ENCODE data around the gene KAT6B. TPM values are rescaled to one million over a fixed set of nuclear protein-coding genes. Genes with fewer than 3 reads are reported as not detected.

KAT6B gene
- total and polyA plus RNA-seq, 2 donors from 2014 or later, result 2.9 to 34.2 TPM

DNA sequence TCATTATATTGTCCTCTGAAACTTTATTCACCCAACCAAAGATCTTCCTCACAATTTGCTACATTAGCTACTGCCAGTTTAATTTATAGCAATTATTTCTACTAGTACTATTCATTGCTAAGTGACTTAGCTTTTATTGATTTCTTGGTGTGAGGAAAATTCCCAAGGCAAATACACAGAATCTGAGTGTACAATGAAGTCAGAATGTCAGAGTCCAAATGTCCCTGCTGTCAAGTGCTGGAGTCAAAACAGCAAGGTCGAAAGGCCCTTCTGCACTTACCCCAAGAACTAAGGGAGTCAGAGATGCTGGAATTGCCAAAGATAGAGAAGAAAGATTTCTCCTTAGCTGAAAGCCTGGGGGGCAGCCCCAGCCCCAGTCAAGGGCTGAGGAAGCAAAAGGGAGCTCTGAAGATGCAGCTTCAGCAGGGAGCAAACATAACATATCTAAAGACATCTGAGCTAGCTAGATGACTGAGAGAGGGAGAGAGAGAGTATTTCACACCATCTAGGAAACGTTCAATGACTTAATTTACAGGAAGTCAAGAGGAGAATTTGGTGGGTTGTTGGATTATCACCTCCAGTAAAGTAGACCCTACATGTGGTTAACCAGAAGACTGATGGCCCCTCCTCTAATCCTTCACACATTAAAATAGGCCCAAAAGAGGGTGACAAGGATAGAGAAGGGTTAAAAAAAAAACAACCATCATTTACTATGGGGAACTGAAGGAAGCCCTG is 248.5 kb downstream of the KAT6B start:
- TF ChIP-seq, protein P1, sequence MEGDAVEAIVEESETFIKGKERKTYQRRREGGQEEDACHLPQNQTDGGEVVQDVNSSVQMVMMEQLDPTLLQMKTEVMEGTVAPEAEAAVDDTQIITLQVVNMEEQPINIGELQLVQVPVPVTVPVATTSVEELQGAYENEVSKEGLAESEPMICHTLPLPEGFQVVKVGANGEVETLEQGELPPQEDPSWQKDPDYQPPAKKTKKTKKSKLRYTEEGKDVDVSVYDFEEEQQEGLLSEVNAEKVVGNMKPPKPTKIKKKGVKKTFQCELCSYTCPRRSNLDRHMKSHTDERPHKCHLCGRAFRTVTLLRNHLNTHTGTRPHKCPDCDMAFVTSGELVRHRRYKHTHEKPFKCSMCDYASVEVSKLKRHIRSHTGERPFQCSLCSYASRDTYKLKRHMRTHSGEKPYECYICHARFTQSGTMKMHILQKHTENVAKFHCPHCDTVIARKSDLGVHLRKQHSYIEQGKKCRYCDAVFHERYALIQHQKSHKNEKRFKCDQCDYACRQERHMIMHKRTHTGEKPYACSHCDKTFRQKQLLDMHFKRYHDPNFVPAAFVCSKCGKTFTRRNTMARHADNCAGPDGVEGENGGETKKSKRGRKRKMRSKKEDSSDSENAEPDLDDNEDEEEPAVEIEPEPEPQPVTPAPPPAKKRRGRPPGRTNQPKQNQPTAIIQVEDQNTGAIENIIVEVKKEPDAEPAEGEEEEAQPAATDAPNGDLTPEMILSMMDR (IDR thresholded peaks at IDR 0.05; ENCODE audit: borderline replicate concordance, extremely low read depth, insufficient read depth), result no peak
- no peaks in the 10 kb centered on the region for H3K27me3 ChIP-seq (ENCODE audit: control insufficient read depth, insufficient read depth, low read length)
- H3K36me3 ChIP-seq (ENCODE audit: control insufficient read depth in 2 of 3, insufficient read depth in 3 of 3, low read length in 3 of 3), result no peaks in the 10 kb centered on the region
- FAIRE-seq (no peak), DNase-seq (no peak)
- intact Hi-C loops (cut with DNase I), result no loop called here
- H3K9me3 ChIP-seq (ENCODE audit: control insufficient read depth in 2 of 3, insufficient read depth in 1 of 3, low read length in 3 of 3), result no peaks in the 10 kb centered on the region
- no peak overlapping the region for H3K9ac ChIP-seq (ENCODE audit: low read length in 3 of 3)
- H3K4me1 ChIP-seq (ENCODE audit: control insufficient read depth in 2 of 3, insufficient read depth in 2 of 3, low read depth in 1 of 3, low read length in 3 of 3), result no peaks in the 10 kb centered on the region
- H3K27ac ChIP-seq (ENCODE audit: low read depth in 2 of 2, low read length in 2 of 2), result no peak overlapping the region
- no peak overlapping the region for H3K4me3 ChIP-seq (ENCODE audit: low read length in 3 of 3)

DNA sequence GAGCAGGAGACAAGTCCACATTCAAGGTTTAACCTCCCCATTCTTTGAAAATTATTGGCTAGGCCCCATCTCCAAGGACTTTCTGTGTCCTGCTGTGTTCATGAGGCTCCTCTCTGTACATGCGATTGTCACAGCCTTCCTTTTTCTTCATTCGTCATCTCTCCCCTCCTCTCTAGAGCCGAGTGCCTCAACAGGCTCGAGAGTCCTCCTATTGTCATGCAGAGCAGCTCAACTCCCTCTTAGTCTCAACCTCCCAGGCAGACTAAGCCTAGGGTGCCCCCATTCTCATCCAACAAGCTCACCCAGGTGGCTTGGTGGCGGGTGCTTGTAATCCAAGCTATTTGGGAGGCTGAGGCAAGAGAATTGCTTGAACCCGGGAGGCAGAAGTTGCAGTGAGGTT is 249.9 kb downstream of the KAT6B start:
- Histone ChIP-seq H3K27ac (ENCODE audit: low read depth in 2 of 2, low read length in 2 of 2) (no peak overlapping the region), H3K9me3 (ENCODE audit: control insufficient read depth in 2 of 3, insufficient read depth in 1 of 3, low read length in 3 of 3) (peaks cover 0 to 3% (median 0%) of the 10 kb centered on the region in 3 donors), H3K36me3 (ENCODE audit: control insufficient read depth in 2 of 3, insufficient read depth in 3 of 3, low read length in 3 of 3) (no peaks in the 10 kb centered on the region), H3K4me3 (ENCODE audit: low read length in 3 of 3) (no peak overlapping the region), H3K4me1 (ENCODE audit: control insufficient read depth in 2 of 3, insufficient read depth in 2 of 3, low read depth in 1 of 3, low read length in 3 of 3) (no peaks in the 10 kb centered on the region), H3K9ac (ENCODE audit: low read length in 3 of 3) (no peak overlapping the region), H3K27me3 (ENCODE audit: control insufficient read depth, insufficient read depth, low read length) (no peaks in the 10 kb centered on the region)
- intact Hi-C loops (cut with DNase I), result no loop called here
- TF ChIP-seq, protein P1 (IDR thresholded peaks at IDR 0.05; ENCODE audit: borderline replicate concordance, extremely low read depth, insufficient read depth), result no peak
- DNase-seq (no peak), FAIRE-seq (no peak)

DNA sequence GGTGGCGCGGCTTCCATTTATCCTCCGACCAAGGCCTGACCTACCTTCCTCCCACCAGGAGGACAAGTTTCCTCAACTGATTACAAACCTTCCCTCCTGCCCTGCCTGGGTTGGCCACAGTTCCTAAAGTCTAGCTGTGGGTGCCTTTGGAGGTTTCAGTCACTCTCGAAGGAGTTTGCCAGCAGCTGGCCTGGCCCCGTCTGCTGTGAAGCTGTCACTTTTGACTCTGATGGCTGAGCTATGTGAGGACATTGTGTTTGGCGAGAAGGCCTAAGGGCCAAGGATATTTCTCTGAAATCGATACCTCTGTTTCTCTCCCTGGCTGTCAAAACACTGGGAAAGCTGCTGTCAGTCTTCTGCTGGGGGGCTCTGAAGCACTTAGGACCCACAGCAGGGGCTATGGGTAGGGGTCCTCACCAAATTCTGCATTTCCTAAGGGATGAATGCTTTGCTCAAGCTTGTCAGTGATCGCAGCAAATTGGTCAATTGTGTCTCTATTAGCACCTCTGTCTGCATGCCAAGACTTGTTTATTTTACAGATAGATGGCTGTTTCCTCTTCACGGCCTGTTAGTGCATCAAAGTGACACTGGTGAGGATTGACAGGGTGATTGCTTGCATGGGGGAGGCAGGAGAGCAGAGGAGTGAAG is 253.2 kb downstream of the KAT6B start:
- H3K9me3 ChIP-seq (ENCODE audit: control insufficient read depth in 2 of 3, insufficient read depth in 1 of 3, low read length in 3 of 3), result peaks cover 0 to 3% (median 0%) of the 10 kb centered on the region in 3 donors
- H3K4me3 ChIP-seq (ENCODE audit: low read length in 3 of 3), result no peak overlapping the region
- intact Hi-C loops (cut with DNase I), result no loop called here
- H3K27me3 ChIP-seq (ENCODE audit: control insufficient read depth, insufficient read depth, low read length), result no peaks in the 10 kb centered on the region
- no peak overlapping the region for H3K27ac ChIP-seq (ENCODE audit: low read depth in 2 of 2, low read length in 2 of 2)
- no peak overlapping the region for H3K9ac ChIP-seq (ENCODE audit: low read length in 3 of 3)
- no peaks in the 10 kb centered on the region for H3K4me1 ChIP-seq (ENCODE audit: control insufficient read depth in 2 of 3, insufficient read depth in 2 of 3, low read depth in 1 of 3, low read length in 3 of 3)
- no peaks in the 10 kb centered on the region for H3K36me3 ChIP-seq (ENCODE audit: control insufficient read depth in 2 of 3, insufficient read depth in 3 of 3, low read length in 3 of 3)
- TF ChIP-seq, protein P1 (IDR thresholded peaks at IDR 0.05; ENCODE audit: borderline replicate concordance, extremely low read depth, insufficient read depth), result no peak
- no peak for FAIRE-seq
- no peak for DNase-seq
